Coronary artery (tissue), 2 donors: ENCODE measurements around the gene SH3RF1.

Experiments used
- DNase-seq: peaks from one replicate; pipeline ENCODE4 v3.0.0-alpha.2; 2017; ENCODE audit warnings: low spot score
- H3K27ac ChIP-seq, 2 donors: fragments of 200-600 bp; sonication (generic); one replicate each; pipeline ENCODE4 v1.5.1; 2016 to 2019
- H3K4me3 ChIP-seq: fragments of 200-600 bp; sonication (generic); 2 replicates; pipeline ENCODE4 v1.5.1; 2016; ENCODE audit warnings: mild to moderate bottlenecking, moderate library complexity
- CTCF ChIP-seq: fragments of 200-600 bp; sonication (generic); IDR thresholded peaks from one replicate; pipeline ENCODE4 v1.5.1; 2019; ENCODE audit warnings: antibody characterized with exemption

SH3RF1 gene

GRCh38 chr4:169256856-169257761 is 13.6 kb downstream of the SH3RF1 start:
- H3K27ac ChIP-seq: no peak overlapping the region
- no peak for DNase-seq

GRCh38 chr4:169256101-169256612 is 14.6 kb downstream of the SH3RF1 start:
- Histone ChIP-seq H3K4me3 (no peak overlapping the region), H3K27ac (no peak overlapping the region)

More at GRCh38 chr4:169256856-169257761, 13.6 kb downstream of the SH3RF1 start:
- H3K4me3 ChIP-seq: no peak overlapping the region
- TF ChIP-seq CTCF: no peak

GRCh38 chr4:169254546-169254983 is 16.2 kb downstream of the SH3RF1 start:
- Histone ChIP-seq H3K4me3 (no peak overlapping the region), H3K27ac (peak overlapping the region in 1 of 2 donors; percentile 20)
- no peak for DNase-seq
- no peak for TF ChIP-seq CTCF

More at GRCh38 chr4:169256101-169256612, 14.6 kb downstream of the SH3RF1 start:
- TF ChIP-seq CTCF: no peak
- no peak for DNase-seq

GRCh38 chr4:169253904-169254303 is 16.9 kb downstream of the SH3RF1 start:
- no peak for TF ChIP-seq CTCF
- no peak for DNase-seq
- Histone ChIP-seq H3K4me3 (no peak overlapping the region), H3K27ac (no peak overlapping the region)

- Histone ChIP-seq H3K4me3 (no peak overlapping the region), H3K27ac (no peak overlapping the region)
- no peak for DNase-seq
- no peak for TF ChIP-seq CTCF
These were observed 17.6 kb downstream of the SH3RF1 start for GRCh38 chr4:169253113-169253671.

- no peak overlapping the region for H3K27ac ChIP-seq
- H3K4me3 ChIP-seq: no peak overlapping the region
- DNase-seq: no peak
- no peak for TF ChIP-seq CTCF
These were observed 18.2 kb downstream of the SH3RF1 start for GRCh38 chr4:169252339-169253112.
